Thyroid gland (tissue), 4 donors: ENCODE results near the gene CCDC3. TPM values are rescaled to one million over a fixed set of nuclear protein-coding genes. Genes with fewer than 3 reads are reported as not detected.
A peak's percentile ranks its signal among the peaks of the same experiment; 100 is the strongest.

Experiments used
- DNase-seq, 2 donors: peaks; one replicate each; pipeline ENCODE4 v3.0.0-alpha.2; 2019
- H3K27ac ChIP-seq, 3 donors: fragments of 200-600 bp; sonication (generic); 1 replicate in 2 of 3; 2 replicates in 1 of 3; pipeline ENCODE4 v1.5.1; 2016 to 2019; ENCODE audit warnings: mild to moderate bottlenecking in 1 of 3, moderate library complexity in 1 of 3
- H3K27me3 ChIP-seq: fragments of 200-600 bp; sonication (generic); one replicate; pipeline ENCODE4 v1.5.1; 2019
- H3K36me3 ChIP-seq, 2 donors: fragments of 200-600 bp; sonication (generic); one replicate each; pipeline ENCODE4 v1.5.1; 2016 to 2019
- H3K4me1 ChIP-seq, 2 donors: fragments of 200-600 bp; sonication (generic); one replicate each; pipeline ENCODE4 v1.5.1; 2017 to 2019
- H3K4me3 ChIP-seq, 3 donors: fragments of 200-600 bp; sonication (generic); replicated peaks in 1 of 3; 1 replicate in 2 of 3; 2 replicates in 1 of 3; pipeline ENCODE4 v1.5.1; 2016; ENCODE audit warnings: mild to moderate bottlenecking in 1 of 3
- H3K9me3 ChIP-seq: fragments of 200-600 bp; sonication (generic); one replicate; pipeline ENCODE4 v1.5.1; 2017
- CTCF ChIP-seq, 6 experiments: fragments of 200-600 bp in 3 of 6; fragments of 450-650 bp in 3 of 6; sonication (generic) in 3 of 6; IDR thresholded peaks; one replicate each; pipeline ENCODE4 v1.5.1; 2016 to 2019; ENCODE audit warnings: antibody characterized with exemption in 6 of 6, mild to moderate bottlenecking in 2 of 6, inconsistent platforms in 1 of 6, moderate library complexity in 1 of 6
- POLR2A ChIP-seq, 2 donors: fragments of 450-650 bp; IDR thresholded peaks; one replicate each; pipeline ENCODE4 v1.6.1; 2017; ENCODE audit warnings: antibody characterized with exemption in 2 of 2, mild to moderate bottlenecking in 2 of 2, moderate library complexity in 1 of 2
- WGBS, 2 donors: methylation state at CpG; one replicate each; pipeline ENCODE4 v1.1.5; 2017; 5-methylcytosine and 5-hydroxymethylcytosine counted together
- intact Hi-C: fragments of 100-400 bp; cut with DNase I; formaldehyde crosslinking; loops from one replicate; pipeline ENCODE4 v1.15.1; 2023
- total RNA-seq, 4 donors: library from RNA; depleted of rRNA; stranded (reverse); fragments of >200 nt; gene quantifications; one replicate each; pipeline ENCODE4 v1.2.3, GENCODE V29; 2016

CCDC3 gene
- total RNA-seq, 4 donors from 2014 or later: 4.7 to 18.7 (median 7.3) TPM

- no peak for TF ChIP-seq POLR2A (IDR thresholded peaks at IDR 0.05)
- no peak for TF ChIP-seq CTCF (IDR thresholded peaks at IDR 0.05)
- intact Hi-C loops: no loop called here
- no peak overlapping the region for H3K27ac ChIP-seq
Measured at GRCh38 chr10:13001887-13002212, 337 bp upstream of the CCDC3 start.

GRCh38 chr10:13000431-13000830 lies 1.1 kb downstream of the CCDC3 start:
- H3K4me1 ChIP-seq: no peaks in the 10 kb centered on the region
- H3K36me3 ChIP-seq: no peaks in the 10 kb centered on the region
- no peak overlapping the region for H3K4me3 ChIP-seq
- no peaks in the 10 kb centered on the region for H3K9me3 ChIP-seq
- WGBS, 2 donors: 82 to 86% methylated on average over 4 of the region's 4 CpGs
- DNase-seq: no peak
- H3K27ac ChIP-seq: no peak overlapping the region
- intact Hi-C loops: no loop called here
- TF ChIP-seq POLR2A (IDR thresholded peaks at IDR 0.05): no peak
- no peak for TF ChIP-seq CTCF (IDR thresholded peaks at IDR 0.05)
- H3K27me3 ChIP-seq: no peaks in the 10 kb centered on the region

More at GRCh38 chr10:13001887-13002212, 337 bp upstream of the CCDC3 start:
- Histone ChIP-seq H3K4me3 (peak overlapping the region in 1 of 3 donors; percentile 22), H3K9me3 (no peaks in the 10 kb centered on the region), H3K27me3 (no peaks in the 10 kb centered on the region), H3K36me3 (no peaks in the 10 kb centered on the region), H3K4me1 (no peaks in the 10 kb centered on the region)
- WGBS, 2 donors: 10 to 12% methylated on average over 8 to 9 of the region's 9 CpGs
- DNase-seq: no peak

GRCh38 chr10:12999849-13000248 lies 1.7 kb downstream of the CCDC3 start:
- intact Hi-C loops: no loop called here
- H3K27ac ChIP-seq: no peak overlapping the region
- H3K4me1 ChIP-seq: peaks cover 0 to 3% of the 10 kb centered on the region in 2 donors

GRCh38 chr10:12995425-12995861 lies 6.1 kb downstream of the CCDC3 start:
- Histone ChIP-seq H3K9me3 (no peaks in the 10 kb centered on the region), H3K36me3 (no peaks in the 10 kb centered on the region), H3K4me1 (peaks cover 0 to 3% of the 10 kb centered on the region in 2 donors), H3K27me3 (no peaks in the 10 kb centered on the region), H3K27ac (no peak overlapping the region), H3K4me3 (no peak overlapping the region)
- no peak for TF ChIP-seq CTCF (IDR thresholded peaks at IDR 0.05)
- TF ChIP-seq POLR2A (IDR thresholded peaks at IDR 0.05): no peak
- DNase-seq: no peak
- intact Hi-C loops: no loop called here
- WGBS, 2 donors: 63 to 68% methylated on average over 8 of the region's 8 CpGs

More at GRCh38 chr10:12999849-13000248, 1.7 kb downstream of the CCDC3 start:
- H3K9me3 ChIP-seq: no peaks in the 10 kb centered on the region
- no peaks in the 10 kb centered on the region for H3K27me3 ChIP-seq
- no peak for DNase-seq
- 86 to 87% methylated on average over 6 of the region's 6 CpGs for WGBS, 2 donors
- H3K36me3 ChIP-seq: no peaks in the 10 kb centered on the region
- TF ChIP-seq POLR2A (IDR thresholded peaks at IDR 0.05): no peak
- no peak for TF ChIP-seq CTCF (IDR thresholded peaks at IDR 0.05)
- no peak overlapping the region for H3K4me3 ChIP-seq

- H3K4me1 ChIP-seq: peaks cover 0 to 3% of the 10 kb centered on the region in 2 donors
- H3K36me3 ChIP-seq: no peaks in the 10 kb centered on the region
- no peak for DNase-seq
- TF ChIP-seq POLR2A (IDR thresholded peaks at IDR 0.05) (no peak), CTCF (IDR thresholded peaks at IDR 0.05) (no peak)
- no peaks in the 10 kb centered on the region for H3K27me3 ChIP-seq
- WGBS, 2 donors: 72 to 87% methylated on average over 8 of the region's 8 CpGs
- intact Hi-C loops: no loop called here
- H3K27ac ChIP-seq: no peak overlapping the region
- no peak overlapping the region for H3K4me3 ChIP-seq
- H3K9me3 ChIP-seq: no peaks in the 10 kb centered on the region
Measured at GRCh38 chr10:12993595-12993994, 7.9 kb downstream of the CCDC3 start.
